Measurements from ENCODE around the gene KLRD1.

GRCh38 chr12:10279937-10280336 lies 27.7 kb upstream of the KLRD1 start:
- TF ChIP-seq POLR2A (IDR thresholded peaks at IDR 0.05; ENCODE audit: low read length) = no peak
- no peak for TF ChIP-seq GATA1 (IDR thresholded peaks at IDR 0.05; ENCODE audit: low read depth, low read length)
